Measurements from ENCODE around the gene IFIT1. TPM values are rescaled to one million over a fixed set of nuclear protein-coding genes. Genes with fewer than 3 reads are reported as not detected.
"Not testable (repeated sequence)": the region's sequence is repeated elsewhere in the genome, so short reads cannot be mapped to it uniquely, and the experiment has no call there.

IFIT1 gene
- total and polyA plus RNA-seq, 2 experiments from 2014 or later = 23.9 to 24.4 TPM

GRCh38 chr10:89384474-89385340, 7.7 kb upstream of the IFIT1 start:
- peak in 1 of 2 donors; percentile 46 for DNase-seq (ENCODE audit: low read depth in 1 of 2, low spot score in 1 of 2)
- no peaks in the 10 kb centered on the region for H3K9me3 ChIP-seq (ENCODE audit: low read depth)
- H3K4me3 ChIP-seq = no peak overlapping the region
- H3K36me3 ChIP-seq = no peaks in the 10 kb centered on the region
- no peaks in the 10 kb centered on the region for H3K27me3 ChIP-seq
- H3K4me1 ChIP-seq (ENCODE audit: low read depth) = no peaks in the 10 kb centered on the region
- no peak for TF ChIP-seq CTCF (IDR thresholded peaks at IDR 0.05; ENCODE audit: low read depth, low read length)
- H3K27ac ChIP-seq = no peak overlapping the region

GRCh38 chr10:89388806-89389205, 3.6 kb upstream of the IFIT1 start:
- no peak for TF ChIP-seq CTCF (IDR thresholded peaks at IDR 0.05; ENCODE audit: low read depth, low read length)
- no peaks in the 10 kb centered on the region for H3K27me3 ChIP-seq

GRCh38 chr10:89389254-89389653, 3.2 kb upstream of the IFIT1 start:
- Histone ChIP-seq H3K4me3 (no peak overlapping the region), H3K4me1 (ENCODE audit: low read depth) (peaks cover 20% of the 10 kb centered on the region), H3K27ac (no peak overlapping the region), H3K36me3 (no peaks in the 10 kb centered on the region), H3K27me3 (no peaks in the 10 kb centered on the region), H3K9me3 (ENCODE audit: low read depth) (no peaks in the 10 kb centered on the region)
- peak; percentile 42 for TF ChIP-seq CTCF (IDR thresholded peaks at IDR 0.05; ENCODE audit: low read depth, low read length)
- DNase-seq (ENCODE audit: low read depth in 1 of 2, low spot score in 1 of 2) = peak in 1 of 2 donors; percentile 62

More at GRCh38 chr10:89388806-89389205, 3.6 kb upstream of the IFIT1 start:
- H3K9me3 ChIP-seq (ENCODE audit: low read depth) = no peaks in the 10 kb centered on the region
- H3K36me3 ChIP-seq = no peaks in the 10 kb centered on the region
- H3K4me1 ChIP-seq (ENCODE audit: low read depth) = peaks cover 19% of the 10 kb centered on the region
- DNase-seq (ENCODE audit: low read depth in 1 of 2, low spot score in 1 of 2) = no peak
- H3K4me3 ChIP-seq = no peak overlapping the region
- no peak overlapping the region for H3K27ac ChIP-seq

GRCh38 chr10:89390476-89391225, 1.8 kb upstream of the IFIT1 start:
- Histone ChIP-seq H3K27ac (peak overlapping the region; percentile 76), H3K4me1 (ENCODE audit: low read depth) (peaks cover 24% of the 10 kb centered on the region), H3K36me3 (no peaks in the 10 kb centered on the region), H3K27me3 (no peaks in the 10 kb centered on the region), H3K9me3 (ENCODE audit: low read depth) (no peaks in the 10 kb centered on the region), H3K4me3 (no peak overlapping the region)
- DNase-seq (ENCODE audit: low read depth in 1 of 2, low spot score in 1 of 2) = peak in 1 of 2 donors; percentile 22
- TF ChIP-seq CTCF (IDR thresholded peaks at IDR 0.05; ENCODE audit: low read depth, low read length) = no peak

GRCh38 chr10:89391226-89391576, 1.2 kb upstream of the IFIT1 start:
- DNase-seq (ENCODE audit: low read depth in 1 of 2, low spot score in 1 of 2); H3K9me3 ChIP-seq (ENCODE audit: low read depth); H3K4me3 ChIP-seq; H3K27me3 ChIP-seq; H3K36me3 ChIP-seq: not testable (repeated sequence)
- Histone ChIP-seq H3K27ac (peak overlapping the region; percentile 90), H3K4me1 (ENCODE audit: low read depth) (peaks cover 24% of the 10 kb centered on the region)

GRCh38 chr10:89392974-89393373, 551 bp downstream of the IFIT1 start:
- Histone ChIP-seq H3K9me3 (ENCODE audit: low read depth) (no peaks in the 10 kb centered on the region), H3K36me3 (no peaks in the 10 kb centered on the region), H3K27me3 (no peaks in the 10 kb centered on the region), H3K4me3 (peak overlapping the region; percentile 33), H3K4me1 (ENCODE audit: low read depth) (peaks cover 24% of the 10 kb centered on the region), H3K27ac (peak overlapping the region; percentile 90)
- TF ChIP-seq CTCF (IDR thresholded peaks at IDR 0.05; ENCODE audit: low read depth, low read length) = no peak
- DNase-seq (ENCODE audit: low read depth in 1 of 2, low spot score in 1 of 2) = peak; percentile 38 to 90

All from cardiac muscle cell (in vitro differentiated cells and primary cell).